HT-29 (cell line): ENCODE data around the gene LHX6. TPM values are rescaled to one million over a fixed set of nuclear protein-coding genes. Genes with fewer than 3 reads are reported as not detected.

Experiments
- DNase-seq: peaks from one replicate; pipeline ENCODE4 v3.0.0-alpha.2; 2015; ENCODE audit warnings: low spot score
- total RNA-seq: library from RNA; depleted of rRNA; stranded (reverse); fragments of >200 nt; shearing (Covaris generic); gene quantifications from 2 replicates; pipeline ENCODE4 v1.2.3, GENCODE V29; 2014; rRNA removed

LHX6 gene
- total RNA-seq: not detected in 2 replicates

GRCh38 chr9:122228568-122229484 is at the start of gene LHX6:
Gene LHX6 (minus strand): TSS chr9:122228957. CDS start chr9:122228740, 217 bp downstream.
- DNase-seq: no peak

GRCh38 chr9:122277285-122277897 is 48.6 kb upstream of the LHX6 start:
- no peak for DNase-seq

- no peak for DNase-seq
Measured at GRCh38 chr9:122276096-122276495, 47.3 kb upstream of the LHX6 start.

- DNase-seq: no peak
Measured at GRCh38 chr9:122274055-122274454, 45.3 kb upstream of the LHX6 start.

GRCh38 chr9:122268041-122268814 is 39.5 kb upstream of the LHX6 start:
- DNase-seq: no peak

GRCh38 chr9:122265149-122265915 is 36.6 kb upstream of the LHX6 start:
- DNase-seq: peak; percentile 71

- DNase-seq: peak; percentile 93
Measured at GRCh38 chr9:122264360-122265148, 35.8 kb upstream of the LHX6 start, which contains the start of the genes MRRF and RBM18. Gene MRRF (plus strand): TSS chr9:122264882. CDS start chr9:122270892, 6,010 bp downstream. Gene RBM18 (minus strand): TSS chr9:122264840. CDS start chr9:122261492, 3,348 bp downstream.

GRCh38 chr9:122263699-122264349 is 35.1 kb upstream of the LHX6 start:
- no peak for DNase-seq

- DNase-seq: no peak
Measured at GRCh38 chr9:122262073-122262472, 33.3 kb upstream of the LHX6 start.

- DNase-seq: no peak
Measured at GRCh38 chr9:122261469-122261881, 32.7 kb upstream of the LHX6 start.

GRCh38 chr9:122258886-122259415 is 30.2 kb upstream of the LHX6 start:
- no peak for DNase-seq

- DNase-seq: no peak
Measured at GRCh38 chr9:122256206-122256605, 27.4 kb upstream of the LHX6 start.

- no peak for DNase-seq
Measured at GRCh38 chr9:122254761-122255160, 26.0 kb upstream of the LHX6 start.

GRCh38 chr9:122252796-122253195 is 24.0 kb upstream of the LHX6 start:
- no peak for DNase-seq

- no peak for DNase-seq
Measured at GRCh38 chr9:122251351-122251750, 22.6 kb upstream of the LHX6 start.

GRCh38 chr9:122248448-122248865 is 19.7 kb upstream of the LHX6 start:
- DNase-seq: no peak

- DNase-seq: no peak
Measured at GRCh38 chr9:122246666-122247065, 17.9 kb upstream of the LHX6 start.

- DNase-seq: no peak
Measured at GRCh38 chr9:122244349-122244748, 15.6 kb upstream of the LHX6 start.

GRCh38 chr9:122239722-122240121 is 11.0 kb upstream of the LHX6 start:
- DNase-seq: no peak
